GM12878 (cell line): ENCODE results near the gene PFKP. TPM values are rescaled to one million over a fixed set of nuclear protein-coding genes. Genes with fewer than 3 reads are reported as not detected.

Experiments
- ATAC-seq: fragments of 200-7000 bp; cut with Tn5 transposase; 3 replicates; pipeline ENCODE4 v1.9.1; 2020; ENCODE audit warnings: mild to moderate bottlenecking, moderate library complexity
- BruUV-seq: library from RNA; stranded (reverse); fragments of 400-500 nt; replicated peaks from 2 replicates; lab custom pipeline; 2021; lab: Mats Ljungman, UMichigan
- CTCF ChIA-PET: fragments of 300-600 bp; sonication (Branson Sonifier 250); formaldehyde crosslinking; extraction: SDS; loops from one replicate; lab custom pipeline; 2021; ENCODE audit warnings: inconsistent platforms; lab: Yijun Ruan, JAX
- POLR2A ChIA-PET: fragments of 350-600 bp; formaldehyde crosslinking; extraction: SDS; loops from one replicate; lab custom pipeline; 2021; ENCODE audit warnings: inconsistent platforms; lab: Charles Lee
- RAD21 ChIA-PET: fragments of 300-600 bp; sonication (Branson Sonifier 250); formaldehyde crosslinking; loops from one replicate; lab custom pipeline; 2023; ENCODE audit warnings: antibody characterized with exemption; ENCODE audit not compliant: unreplicated experiment; lab: Charles Lee
- SMC1A ChIA-PET: fragments of 300-600 bp; sonication (Branson Sonifier 250); formaldehyde crosslinking; loops from one replicate; lab custom pipeline; 2023; ENCODE audit not compliant: unreplicated experiment, uncharacterized antibody; lab: Charles Lee
- DNase-seq: peaks from one replicate; pipeline ENCODE4 v3.0.0-alpha.2; 2011; ENCODE audit warnings: low read depth, low spot score
- FAIRE-seq: peaks from 3 replicates; lab custom pipeline; 2011; peaks lifted over from hg19 to GRCh38; lab: Jason Lieb, UNC
- H2AFZ ChIP-seq: 2 replicates; pipeline ENCODE4 v1.6.0; 2011; ENCODE audit warnings: low read depth, low read length, control low read depth; ENCODE audit not compliant: control insufficient read depth
- H3K27ac ChIP-seq: 2 replicates; pipeline ENCODE4 v1.5.1; 2011; ENCODE audit warnings: control low read depth; ENCODE audit not compliant: control insufficient read depth, insufficient read depth
- H3K27me3 ChIP-seq, 2 experiments: replicated peaks in 1 of 2; 2 replicates each; pipeline versions ENCODE4 v1.6.0 to v1.6.1; 2011; ENCODE audit warnings: low read length in 1 of 2; ENCODE audit not compliant: control insufficient read depth in 2 of 2, insufficient read depth in 2 of 2
- H3K36me3 ChIP-seq, 2 experiments: 2 replicates each; pipeline ENCODE4 v1.5.1; 2011; ENCODE audit warnings: low read length in 1 of 2; ENCODE audit not compliant: control insufficient read depth in 2 of 2, insufficient read depth in 2 of 2
- H3K4me1 ChIP-seq: 2 replicates; pipeline ENCODE4 v1.6.1; 2011; ENCODE audit warnings: mild to moderate bottlenecking, low read length, moderate library complexity, mixed read lengths; ENCODE audit not compliant: control insufficient read depth, insufficient read depth
- H3K4me2 ChIP-seq: 2 replicates; pipeline ENCODE4 v1.6.0; 2011; ENCODE audit warnings: control low read depth; ENCODE audit not compliant: control insufficient read depth, insufficient read depth
- H3K4me3 ChIP-seq: fragments of 200-600 bp; sonication (generic); 2 replicates; pipeline ENCODE4 v1.5.1; 2016
- H3K79me2 ChIP-seq: 2 replicates; pipeline ENCODE4 v1.6.0; 2011; ENCODE audit warnings: low read length; ENCODE audit not compliant: control insufficient read depth, insufficient read depth
- H3K9ac ChIP-seq: 2 replicates; pipeline ENCODE4 v1.8.0; 2011; ENCODE audit warnings: low read length, control low read depth, mixed read lengths; ENCODE audit not compliant: control insufficient read depth, insufficient read depth
- H3K9me3 ChIP-seq: replicated peaks from 3 replicates; pipeline ENCODE4 v1.5.1; 2011; ENCODE audit warnings: mild to moderate bottlenecking, low read length; ENCODE audit not compliant: control insufficient read depth, insufficient read depth
- H4K20me1 ChIP-seq: 2 replicates; pipeline ENCODE4 v1.6.0; 2011; ENCODE audit not compliant: control insufficient read depth, insufficient read depth
- FOS ChIP-seq: IDR thresholded peaks from 3 replicates; pipeline ENCODE4 v1.6.1; 2011; ENCODE audit warnings: borderline replicate concordance; ENCODE audit not compliant: insufficient read length; ENCODE audit errors: extremely low read depth
- FOXM1 ChIP-seq: IDR thresholded peaks from 2 replicates; pipeline ENCODE4 v1.6.1; 2012; ENCODE audit warnings: low read depth, mild to moderate bottlenecking, inconsistent platforms, low read length, moderate library complexity
- HCFC1 ChIP-seq: fragments of 150-350 bp; IDR thresholded peaks from 2 replicates; pipeline ENCODE4 v1.6.1; 2014; ENCODE audit warnings: low read length
- IRF4 ChIP-seq: IDR thresholded peaks from 2 replicates; pipeline ENCODE4 v1.6.1; 2011; ENCODE audit warnings: low read depth, low read length
- KAT2A ChIP-seq: conservative IDR thresholded peaks from 2 replicates; pipeline ENCODE4 v1.6.1; 2011; ENCODE audit warnings: low read depth, low read length; ENCODE audit not compliant: control insufficient read depth
- NFXL1 ChIP-seq: fragments of 450-650 bp; IDR thresholded peaks from 2 replicates; pipeline ENCODE4 v1.6.1; 2017; ENCODE audit warnings: antibody characterized with exemption, mild to moderate bottlenecking, borderline replicate concordance
- POLR2A ChIP-seq: IDR thresholded peaks from 2 replicates; pipeline ENCODE4 v1.6.1; 2011; ENCODE audit warnings: low read depth, mild to moderate bottlenecking, low read length
- RAD21 ChIP-seq: IDR thresholded peaks from 2 replicates; pipeline ENCODE4 v1.6.1; 2011; ENCODE audit warnings: mild to moderate bottlenecking, low read depth, low read length, moderate library complexity; ENCODE audit not compliant: insufficient read depth
- RB1 ChIP-seq: fragments of 450-650 bp; formaldehyde crosslinking; IDR thresholded peaks from 2 replicates; pipeline ENCODE4 v1.6.1; 2017; ENCODE audit warnings: mild to moderate bottlenecking, borderline replicate concordance
- WGBS: methylation state at CpG from one replicate; pipeline ENCODE4 v1.1.6; 2016; ENCODE audit warnings: low lambda C conversion rate; ENCODE audit not compliant: insufficient replicate concordance, insufficient coverage; ENCODE audit errors: missing lambda C conversion rate; 5-methylcytosine and 5-hydroxymethylcytosine counted together
- in situ Hi-C: fragments of 300-500 bp; cut with MboI; formaldehyde crosslinking; loops from 9 replicates; pipeline ENCODE4 v1.14.3; 2018; ENCODE audit warnings: mixed read lengths
- intact Hi-C: fragments of 100-400 bp; cut with micrococcal nuclease; formaldehyde crosslinking; loops from one replicate; pipeline ENCODE4 v1.14.2; 2022; ENCODE audit not compliant: unreplicated experiment
- polyA plus RNA-seq, 11 experiments: library from polyadenylated mRNA; depleted of rRNA in 4 of 11; unstranded in 6 of 11; stranded (reverse) in 5 of 11; fragments of >200 nt; fragmentation: Nextera tagmentation in 4 of 11; fragmentation: Illumina TruSeq in 1 of 11; extraction: Ambion mirVana in 4 of 11; extraction: Trizol in 1 of 11; gene quantifications; 1 replicate in 1 of 11; 2 replicates in 10 of 11; pipeline versions ENCODE4 v1.2.1 to v1.2.3, GENCODE V29; 2011 to 2016; ENCODE audit warnings: inconsistent platforms in 2 of 11, missing spikeins in 2 of 11, low read depth in 1 of 11
- total RNA-seq, 4 experiments: library from RNA; depleted of rRNA in 3 of 4; stranded (reverse); fragments of >200 nt in 3 of 4; fragmentation: Illumina TruSeq in 1 of 4; extraction: Trizol in 1 of 4; gene quantifications; 2 replicates each; pipeline versions ENCODE4 v1.2.1 to v1.2.3, GENCODE V29; 2013 to 2021
- TF ChIP-seq, protein P1 (sequence below), 3 experiments: IDR thresholded peaks in 2 of 3; conservative IDR thresholded peaks in 1 of 3; 2 replicates each; pipeline ENCODE4 v1.5.1; 2011; ENCODE audit warnings: low read depth in 3 of 3, low read length in 3 of 3, mild to moderate bottlenecking in 3 of 3, control low read depth in 2 of 3, moderate library complexity in 2 of 3, inconsistent platforms in 1 of 3, mixed read lengths in 1 of 3; ENCODE audit not compliant: control insufficient read depth in 2 of 3, insufficient read depth in 1 of 3; ENCODE audit errors: extremely low read depth in 1 of 3

The PFKP gene
- total and polyA plus RNA-seq, 10 of the 15 experiments (the other 5 are each of a cell fraction or from before 2014, with no cell fraction given), result 27.0 to 145 (median 95.7) TPM

DNA sequence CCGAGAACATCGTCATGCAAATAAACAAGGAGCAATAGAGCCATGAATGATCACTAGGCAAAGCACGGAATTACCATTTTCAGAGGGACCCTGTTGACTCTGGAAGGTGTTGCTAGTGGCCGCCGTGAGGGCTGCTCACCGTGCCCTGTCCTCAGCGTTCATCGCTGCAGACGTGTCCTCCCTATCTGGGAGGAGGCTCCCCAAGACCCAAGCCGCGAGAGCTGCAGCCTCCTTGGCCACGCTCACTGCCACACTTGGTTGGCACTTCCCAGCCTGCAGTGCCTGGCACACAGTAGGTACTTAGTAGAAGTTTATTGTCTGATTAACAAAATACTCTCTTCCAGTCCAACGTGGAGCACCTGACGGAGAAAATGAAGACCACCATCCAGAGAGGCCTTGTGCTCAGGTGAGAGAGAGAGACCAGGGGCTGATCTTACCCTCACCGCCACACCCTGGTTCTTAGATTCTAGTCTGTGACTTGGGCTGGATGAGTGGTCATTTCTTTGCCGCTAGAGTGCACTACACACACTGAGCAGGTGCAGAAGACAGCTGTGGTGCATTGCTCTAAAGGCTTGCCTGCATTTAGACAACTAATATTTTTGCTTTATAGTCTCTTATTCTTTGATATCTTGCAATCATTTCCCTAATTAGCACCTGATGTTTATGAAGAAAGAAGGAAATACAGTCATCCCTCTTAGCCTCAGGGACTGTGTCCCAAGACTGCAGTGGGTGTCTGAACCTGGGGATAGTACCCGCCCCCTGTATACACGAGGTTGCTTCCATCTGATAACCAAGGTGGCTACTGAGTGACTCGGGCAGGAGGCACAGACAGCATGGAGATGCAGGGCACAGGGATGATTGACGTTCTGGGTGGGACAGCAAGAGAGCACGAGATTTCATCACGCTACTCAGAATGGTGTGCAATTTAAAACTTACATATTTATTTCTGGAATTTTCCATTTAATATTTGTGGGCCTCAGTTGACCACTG is 65.0 kb downstream of the PFKP start:
- RAD21 ChIA-PET, result no interaction called here
- Histone ChIP-seq H2AFZ (no peak overlapping the region), H3K27me3 (no peaks in the 10 kb centered on the region), H3K79me2 (no peaks in the 10 kb centered on the region), H3K36me3 (peaks cover 19 to 69% of the 10 kb centered on the region in 2 experiments), H3K4me2 (no peak overlapping the region), H3K4me3 (no peak overlapping the region), H3K4me1 (no peaks in the 10 kb centered on the region), H4K20me1 (no peaks in the 10 kb centered on the region), H3K9ac (no peak overlapping the region), H3K9me3 (no peaks in the 10 kb centered on the region)
- CTCF ChIA-PET, result no interaction called here
- POLR2A ChIA-PET, result no interaction called here
- intact Hi-C loops, result no loop called here
- 96% methylated on average over 22 of the region's 22 CpGs for WGBS
- ATAC-seq, result no peak
- FAIRE-seq, result no peak
- no peak for TF ChIP-seq IRF4
- TF ChIP-seq HCFC1, result no peak
- TF ChIP-seq POLR2A, result peak; percentile 43; the same call in 1 of the 2 replicates
- TF ChIP-seq KAT2A, result no peak
- TF ChIP-seq RB1, result no peak
- no peak for TF ChIP-seq FOS
- TF ChIP-seq, all 136 proteins: peak for 1
- no TSS peak for BruUV-seq
- no peak overlapping the region for H3K27ac ChIP-seq
- in situ Hi-C loops, result no loop called here
- SMC1A ChIA-PET, result no interaction called here
- DNase-seq, result no peak

DNA sequence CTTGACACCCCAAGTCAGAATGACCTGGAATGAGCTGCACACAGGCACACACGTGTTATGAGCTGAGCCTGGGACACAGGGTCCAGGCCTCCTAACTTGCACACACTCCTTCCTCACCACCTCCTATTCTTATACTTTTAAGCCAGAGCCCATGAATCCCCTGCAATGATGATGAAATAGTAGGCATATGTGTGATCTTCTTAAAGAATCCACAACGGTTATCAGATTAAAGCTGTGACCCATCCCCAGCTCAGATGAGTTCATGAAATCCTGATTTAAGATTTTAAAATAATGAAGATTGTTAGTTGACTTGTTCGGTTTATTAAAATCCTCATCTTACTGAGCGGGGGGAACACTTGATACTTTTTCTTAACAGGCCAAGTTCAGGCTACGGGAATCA is 66.6 kb downstream of the PFKP start:
- ChIA-PET CTCF (interaction anchor here (1.3 kb wide), 1 partner anchor 10 kb away, joined by 3 read pairs; no protein-coding TSS in a partner anchor), POLR2A (no interaction called here)

More for the DNA sequence above, 66.6 kb downstream of the PFKP start:
- peak; percentile 13 for FAIRE-seq
- Histone ChIP-seq H3K9ac (no peak overlapping the region), H3K4me2 (no peak overlapping the region), H3K9me3 (no peaks in the 10 kb centered on the region), H3K27me3 (no peaks in the 10 kb centered on the region), H3K27ac (no peak overlapping the region), H2AFZ (no peak overlapping the region), H3K79me2 (no peaks in the 10 kb centered on the region), H4K20me1 (no peaks in the 10 kb centered on the region), H3K4me3 (no peak overlapping the region), H3K4me1 (no peaks in the 10 kb centered on the region), H3K36me3 (peaks cover 27 to 72% of the 10 kb centered on the region in 2 experiments)
- no peak for DNase-seq
- SMC1A ChIA-PET, result no interaction called here
- no peak for TF ChIP-seq NFXL1
- no peak for TF ChIP-seq RAD21
- no peak for TF ChIP-seq RB1
- TF ChIP-seq, protein P1, sequence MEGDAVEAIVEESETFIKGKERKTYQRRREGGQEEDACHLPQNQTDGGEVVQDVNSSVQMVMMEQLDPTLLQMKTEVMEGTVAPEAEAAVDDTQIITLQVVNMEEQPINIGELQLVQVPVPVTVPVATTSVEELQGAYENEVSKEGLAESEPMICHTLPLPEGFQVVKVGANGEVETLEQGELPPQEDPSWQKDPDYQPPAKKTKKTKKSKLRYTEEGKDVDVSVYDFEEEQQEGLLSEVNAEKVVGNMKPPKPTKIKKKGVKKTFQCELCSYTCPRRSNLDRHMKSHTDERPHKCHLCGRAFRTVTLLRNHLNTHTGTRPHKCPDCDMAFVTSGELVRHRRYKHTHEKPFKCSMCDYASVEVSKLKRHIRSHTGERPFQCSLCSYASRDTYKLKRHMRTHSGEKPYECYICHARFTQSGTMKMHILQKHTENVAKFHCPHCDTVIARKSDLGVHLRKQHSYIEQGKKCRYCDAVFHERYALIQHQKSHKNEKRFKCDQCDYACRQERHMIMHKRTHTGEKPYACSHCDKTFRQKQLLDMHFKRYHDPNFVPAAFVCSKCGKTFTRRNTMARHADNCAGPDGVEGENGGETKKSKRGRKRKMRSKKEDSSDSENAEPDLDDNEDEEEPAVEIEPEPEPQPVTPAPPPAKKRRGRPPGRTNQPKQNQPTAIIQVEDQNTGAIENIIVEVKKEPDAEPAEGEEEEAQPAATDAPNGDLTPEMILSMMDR (IDR thresholded peaks at IDR 0.05 in 2 of 3, conservative IDR thresholded peaks at IDR 0.05 in 1 of 3; ENCODE audit: control insufficient read depth in 2 of 3, extremely low read depth in 1 of 3, insufficient read depth in 1 of 3, low read depth in 3 of 3, low read length in 3 of 3), result no peak
- no peak for TF ChIP-seq FOXM1
- ATAC-seq, result no peak
- no TSS peak for BruUV-seq
- WGBS, result 78% methylated on average over 5 of the region's 5 CpGs
- in situ Hi-C loops (no loop called here), intact Hi-C loops (no loop called here)
- RAD21 ChIA-PET, result no interaction called here
